Fibroblast of lung (primary cell): ENCODE results near the gene RAPGEF2. TPM values are rescaled to one million over a fixed set of nuclear protein-coding genes. Genes with fewer than 3 reads are reported as not detected.

Experiments used
- DNase-seq, 2 donors: peaks; one replicate each; pipeline versions ENCODE4 v3.0.0 to v3.0.0-alpha.2; 2010; ENCODE audit warnings: low read depth in 2 of 2
- H2AFZ ChIP-seq: 2 replicates; pipeline ENCODE4 v1.5.1; 2012; ENCODE audit warnings: low read length, control low read depth, inconsistent platforms
- H3K27ac ChIP-seq: 2 replicates; pipeline ENCODE4 v1.5.1; 2011; ENCODE audit warnings: low read length, control low read depth; ENCODE audit not compliant: insufficient read depth
- H3K27me3 ChIP-seq: 2 replicates; pipeline ENCODE4 v1.5.1; 2011; ENCODE audit warnings: mild to moderate bottlenecking, low read length; ENCODE audit not compliant: control insufficient read depth, insufficient read depth
- H3K36me3 ChIP-seq: 2 replicates; pipeline ENCODE4 v1.5.1; 2011; ENCODE audit warnings: low read length; ENCODE audit not compliant: control insufficient read depth, insufficient read depth
- H3K4me1 ChIP-seq: 2 replicates; pipeline ENCODE4 v1.5.1; 2011; ENCODE audit warnings: low read length; ENCODE audit not compliant: control insufficient read depth, insufficient read depth; ENCODE audit errors: extremely low read depth
- H3K4me2 ChIP-seq: 2 replicates; pipeline ENCODE4 v1.5.1; 2011; ENCODE audit warnings: low read length, control low read depth; ENCODE audit not compliant: insufficient read depth; ENCODE audit errors: extremely low read depth
- H3K4me3 ChIP-seq, 4 experiments: fragments of 200-600 bp in 1 of 4; sonication (generic) in 1 of 4; replicated peaks in 1 of 4; 2 replicates each; pipeline ENCODE4 v1.5.1; 2011 to 2016; ENCODE audit warnings: low read length in 4 of 4, low read depth in 3 of 4, mild to moderate bottlenecking in 3 of 4, control low read depth in 2 of 4, inconsistent platforms in 1 of 4, mixed read lengths in 1 of 4; ENCODE audit not compliant: insufficient read depth in 1 of 4; ENCODE audit errors: control extremely low read depth in 1 of 4
- H3K79me2 ChIP-seq: 2 replicates; pipeline ENCODE4 v1.5.1; 2012; ENCODE audit warnings: mild to moderate bottlenecking, low read length, inconsistent platforms; ENCODE audit not compliant: control insufficient read depth, insufficient read depth
- H3K9ac ChIP-seq: 2 replicates; pipeline ENCODE4 v1.5.1; 2011; ENCODE audit warnings: mild to moderate bottlenecking, low read length, control low read depth; ENCODE audit not compliant: insufficient read depth
- H3K9me3 ChIP-seq: 2 replicates; pipeline ENCODE4 v1.5.1; 2012; ENCODE audit warnings: low read depth, low read length; ENCODE audit not compliant: control insufficient read depth, insufficient read depth
- H4K20me1 ChIP-seq: 2 replicates; pipeline ENCODE4 v1.5.1; 2011; ENCODE audit warnings: low read length; ENCODE audit not compliant: control insufficient read depth, insufficient read depth; ENCODE audit errors: extremely low read depth
- CTCF ChIP-seq, 2 donors: IDR thresholded peaks in 1 of 2; conservative IDR thresholded peaks in 1 of 2; 1 replicate in 1 of 2; 2 replicates in 1 of 2; pipeline ENCODE4 v1.5.1; 2011 to 2012; ENCODE audit warnings: low read length in 2 of 2, control low read depth in 1 of 2, inconsistent platforms in 1 of 2, low read depth in 1 of 2, mild to moderate bottlenecking in 1 of 2
- EZH2 ChIP-seq: IDR thresholded peaks from 2 replicates; pipeline ENCODE4 v1.5.1; 2012; ENCODE audit warnings: low read length, control low read depth, mild to moderate bottlenecking; ENCODE audit errors: missing control alignments
- polyA plus RNA-seq, 2 donors: library from polyadenylated mRNA; depleted of rRNA in 1 of 2; stranded (reverse) in 1 of 2; unstranded in 1 of 2; fragments of >200 nt; gene quantifications; 2 replicates each; pipeline ENCODE4 v1.2.1, GENCODE V29; 2011 to 2012; ENCODE audit warnings: missing spikeins in 1 of 2
- total RNA-seq: library from RNA; depleted of rRNA; stranded (reverse); fragments of >200 nt; gene quantifications from 2 replicates; pipeline ENCODE4 v1.2.1, GENCODE V29; 2014

RAPGEF2 gene
- total and polyA plus RNA-seq, 2 donors (not counting 1 experiment from before 2014, with no cell fraction given): 45.5 to 58.5 TPM

- no peak for DNase-seq
- no peak overlapping the region for H3K4me3 ChIP-seq
Observed at GRCh38 chr4:159096434-159096833, 6.4 kb upstream of the RAPGEF2 start.

GRCh38 chr4:159097144-159097543 lies 5.7 kb upstream of the RAPGEF2 start:
- TF ChIP-seq CTCF (conservative IDR thresholded peaks at IDR 0.05 in 1 of 2, IDR thresholded peaks at IDR 0.05 in 1 of 2; ENCODE audit: low read depth in 1 of 2, low read length in 2 of 2): no peak
- TF ChIP-seq EZH2: no peak
- Histone ChIP-seq H3K27ac (no peak overlapping the region), H3K4me1 (no peaks in the 10 kb centered on the region), H3K27me3 (no peaks in the 10 kb centered on the region), H2AFZ (no peak overlapping the region), H3K4me3 (no peak overlapping the region), H3K4me2 (no peak overlapping the region), H4K20me1 (no peaks in the 10 kb centered on the region), H3K36me3 (no peaks in the 10 kb centered on the region), H3K79me2 (no peaks in the 10 kb centered on the region), H3K9ac (no peak overlapping the region), H3K9me3 (no peaks in the 10 kb centered on the region)
- DNase-seq: no peak

More at GRCh38 chr4:159096434-159096833, 6.4 kb upstream of the RAPGEF2 start:
- H3K9me3 ChIP-seq: no peaks in the 10 kb centered on the region
- H3K4me2 ChIP-seq: no peak overlapping the region
- no peak overlapping the region for H3K9ac ChIP-seq
- H2AFZ ChIP-seq: no peak overlapping the region
- H3K36me3 ChIP-seq: no peaks in the 10 kb centered on the region
- H3K4me1 ChIP-seq: no peaks in the 10 kb centered on the region
- no peaks in the 10 kb centered on the region for H3K27me3 ChIP-seq
- no peak overlapping the region for H3K27ac ChIP-seq
- TF ChIP-seq EZH2 (no peak), CTCF (conservative IDR thresholded peaks at IDR 0.05 in 1 of 2, IDR thresholded peaks at IDR 0.05 in 1 of 2; ENCODE audit: low read depth in 1 of 2, low read length in 2 of 2) (no peak)
- H4K20me1 ChIP-seq: no peaks in the 10 kb centered on the region
- H3K79me2 ChIP-seq: no peaks in the 10 kb centered on the region

- no peak for DNase-seq
- Histone ChIP-seq H3K9ac (no peak overlapping the region), H2AFZ (no peak overlapping the region), H3K36me3 (no peaks in the 10 kb centered on the region), H4K20me1 (no peaks in the 10 kb centered on the region), H3K27ac (no peak overlapping the region), H3K4me1 (no peaks in the 10 kb centered on the region), H3K79me2 (no peaks in the 10 kb centered on the region), H3K4me3 (no peak overlapping the region), H3K27me3 (no peaks in the 10 kb centered on the region), H3K9me3 (no peaks in the 10 kb centered on the region), H3K4me2 (no peak overlapping the region)
- TF ChIP-seq EZH2 (no peak), CTCF (conservative IDR thresholded peaks at IDR 0.05 in 1 of 2, IDR thresholded peaks at IDR 0.05 in 1 of 2; ENCODE audit: low read depth in 1 of 2, low read length in 2 of 2) (no peak)
Observed at GRCh38 chr4:159097785-159098184, 5.1 kb upstream of the RAPGEF2 start.
